ENCODE results near the gene MYO7A. TPM values are rescaled to one million over a fixed set of nuclear protein-coding genes. Genes with fewer than 3 reads are reported as not detected.

The MYO7A gene
- total RNA-seq, 3 donors from 2014 or later (not counting 1 experiment from before 2014, with no cell fraction given) = 0.20 to 1.1 (median 0.68) TPM

DNA sequence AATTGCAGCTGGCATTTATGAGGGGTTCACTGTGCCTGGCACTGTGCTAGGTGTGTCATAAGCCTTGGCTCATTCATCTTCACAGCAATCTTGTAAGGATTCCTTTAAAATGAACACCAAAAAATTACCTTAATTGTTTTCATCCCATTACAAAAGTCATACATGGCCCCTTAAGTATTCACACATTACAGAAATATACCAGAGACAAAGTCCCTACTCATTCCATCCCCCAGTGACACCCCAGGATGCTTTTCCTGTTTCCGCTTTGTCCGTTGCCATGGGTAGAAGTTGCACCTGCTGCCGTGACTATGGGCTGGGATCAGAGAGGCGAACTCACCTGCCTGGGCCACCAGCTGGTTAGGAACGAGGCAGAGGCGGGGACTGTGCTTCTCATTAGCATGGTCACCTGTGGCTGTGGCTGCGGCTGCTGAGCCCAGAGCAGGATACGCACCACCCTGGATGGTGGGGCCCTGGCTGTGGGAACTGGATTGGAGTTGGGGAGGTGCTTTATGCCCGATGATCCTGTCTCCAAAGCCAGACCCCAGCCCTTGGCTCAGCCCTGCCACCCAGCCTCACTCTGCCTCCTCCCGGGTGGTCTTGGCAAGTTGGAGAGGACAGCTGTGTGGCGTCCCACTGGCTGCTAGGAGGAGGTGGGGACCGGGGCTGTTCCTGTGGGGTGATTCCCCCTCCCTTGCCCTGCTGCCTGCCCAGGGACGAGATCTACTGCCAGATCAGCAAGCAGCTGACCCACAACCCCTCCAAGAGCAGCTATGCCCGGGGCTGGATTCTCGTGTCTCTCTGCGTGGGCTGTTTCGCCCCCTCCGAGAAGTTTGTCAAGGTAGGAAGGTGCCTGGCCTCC is 60.8 kb downstream of the MYO7A start:
- ATAC-seq = no peak
- Histone ChIP-seq H3K9me3 (ENCODE audit: control insufficient read depth, insufficient read depth, low read length) (no peaks in the 10 kb centered on the region), H3K4me1 (ENCODE audit: control insufficient read depth, insufficient read depth, low read length) (no peaks in the 10 kb centered on the region), H3K36me3 (ENCODE audit: control insufficient read depth, insufficient read depth, low read length) (no peaks in the 10 kb centered on the region), H3K27me3 (ENCODE audit: control insufficient read depth, insufficient read depth, low read length) (no peaks in the 10 kb centered on the region), H3K27ac (ENCODE audit: low read length) (no peak overlapping the region), H3K4me3 (ENCODE audit: low read length) (no peak overlapping the region)
- Mint-ChIP-seq H3K27ac (no peak overlapping the region), H3K27me3 (ENCODE audit: low read depth in 2 of 2) (no peaks in the 10 kb centered on the region), H3K9me3 (no peaks in the 10 kb centered on the region), H3K4me3 (no peak overlapping the region), H3K4me1 (no peaks in the 10 kb centered on the region), H3K36me3 (no peaks in the 10 kb centered on the region)
- intact Hi-C loops (cut with micrococcal nuclease) = loop anchor here (1.0 to 2.0 kb wide), 3 partner anchors 62 to 360 kb away; no protein-coding TSS in a partner anchor
- TF ChIP-seq, protein P1, sequence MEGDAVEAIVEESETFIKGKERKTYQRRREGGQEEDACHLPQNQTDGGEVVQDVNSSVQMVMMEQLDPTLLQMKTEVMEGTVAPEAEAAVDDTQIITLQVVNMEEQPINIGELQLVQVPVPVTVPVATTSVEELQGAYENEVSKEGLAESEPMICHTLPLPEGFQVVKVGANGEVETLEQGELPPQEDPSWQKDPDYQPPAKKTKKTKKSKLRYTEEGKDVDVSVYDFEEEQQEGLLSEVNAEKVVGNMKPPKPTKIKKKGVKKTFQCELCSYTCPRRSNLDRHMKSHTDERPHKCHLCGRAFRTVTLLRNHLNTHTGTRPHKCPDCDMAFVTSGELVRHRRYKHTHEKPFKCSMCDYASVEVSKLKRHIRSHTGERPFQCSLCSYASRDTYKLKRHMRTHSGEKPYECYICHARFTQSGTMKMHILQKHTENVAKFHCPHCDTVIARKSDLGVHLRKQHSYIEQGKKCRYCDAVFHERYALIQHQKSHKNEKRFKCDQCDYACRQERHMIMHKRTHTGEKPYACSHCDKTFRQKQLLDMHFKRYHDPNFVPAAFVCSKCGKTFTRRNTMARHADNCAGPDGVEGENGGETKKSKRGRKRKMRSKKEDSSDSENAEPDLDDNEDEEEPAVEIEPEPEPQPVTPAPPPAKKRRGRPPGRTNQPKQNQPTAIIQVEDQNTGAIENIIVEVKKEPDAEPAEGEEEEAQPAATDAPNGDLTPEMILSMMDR (IDR thresholded peaks at IDR 0.05) = peak; percentile 39
- 89% methylated on average over 18 of the region's 18 CpGs for WGBS (ENCODE audit: insufficient coverage)
- DNase-seq = no peak

DNA sequence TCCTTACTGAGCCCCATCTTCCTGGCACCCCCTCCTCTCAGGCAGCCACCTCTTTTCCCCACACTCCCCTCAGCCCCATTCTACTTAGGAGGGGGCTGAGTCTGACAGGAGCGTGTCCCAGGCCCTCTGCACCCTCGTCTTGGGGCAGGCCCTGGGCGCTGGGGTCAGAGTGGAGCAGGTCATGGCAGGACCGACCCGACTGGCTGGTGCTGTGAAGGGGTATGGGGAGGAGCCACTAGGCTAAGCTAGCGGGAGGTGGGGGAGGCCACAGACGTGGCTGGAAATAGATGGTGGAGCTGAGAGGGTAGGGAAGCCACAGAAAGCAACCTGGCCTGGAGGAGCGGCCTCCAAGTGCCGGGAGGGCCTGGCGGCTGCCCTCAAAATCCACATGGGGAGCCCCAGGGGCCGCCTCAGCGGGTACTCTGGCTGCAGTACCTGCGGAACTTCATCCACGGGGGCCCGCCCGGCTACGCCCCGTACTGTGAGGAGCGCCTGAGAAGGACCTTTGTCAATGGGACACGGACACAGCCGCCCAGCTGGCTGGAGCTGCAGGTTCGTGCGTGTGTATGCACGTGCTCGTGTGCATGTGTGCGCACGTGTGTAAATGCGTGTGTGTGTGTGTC is 61.7 kb downstream of the MYO7A start:
- 91% methylated on average over 28 of the region's 28 CpGs for WGBS (ENCODE audit: insufficient coverage)

DNA sequence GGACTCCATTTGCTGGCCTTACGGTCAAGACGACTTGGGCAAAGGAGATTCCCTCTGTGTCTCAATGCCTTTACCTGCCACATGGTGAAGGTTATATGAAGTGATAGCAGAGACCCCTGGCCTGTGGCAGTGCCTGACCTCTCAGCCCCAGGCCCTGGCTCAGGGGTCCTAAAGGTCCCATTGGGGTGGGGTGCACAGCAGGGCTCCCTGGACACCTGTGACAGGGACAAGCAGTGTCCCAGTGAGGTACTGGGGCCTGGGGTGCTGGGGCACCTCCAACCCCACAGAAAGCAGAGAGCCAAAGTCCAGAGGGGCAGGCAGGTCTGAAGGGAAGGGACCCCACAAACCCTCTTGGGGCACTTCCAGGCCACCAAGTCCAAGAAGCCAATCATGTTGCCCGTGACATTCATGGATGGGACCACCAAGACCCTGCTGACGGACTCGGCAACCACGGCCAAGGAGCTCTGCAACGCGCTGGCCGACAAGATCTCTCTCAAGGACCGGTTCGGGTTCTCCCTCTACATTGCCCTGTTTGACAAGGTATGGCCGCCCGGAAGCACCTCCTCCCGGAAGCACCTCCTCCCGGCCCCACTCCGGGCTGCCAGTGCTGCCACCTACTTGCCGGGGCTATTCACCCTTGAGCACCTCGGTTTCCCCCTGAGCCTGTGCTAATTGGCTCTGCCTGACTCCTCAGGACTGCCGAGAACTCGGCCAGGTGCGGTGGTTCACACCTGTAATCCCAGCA is 62.5 kb downstream of the MYO7A start:
- no peak overlapping the region for H3K27ac Mint-ChIP-seq
- no peaks in the 10 kb centered on the region for H3K4me1 ChIP-seq (ENCODE audit: control insufficient read depth, insufficient read depth, low read length)
- H3K9me3 ChIP-seq (ENCODE audit: control insufficient read depth, insufficient read depth, low read length) = no peaks in the 10 kb centered on the region
- H3K36me3 Mint-ChIP-seq = no peaks in the 10 kb centered on the region
- H3K9me3 Mint-ChIP-seq = no peaks in the 10 kb centered on the region
- DNase-seq (no peak), ATAC-seq (no peak)
- WGBS (ENCODE audit: insufficient coverage) = 95% methylated on average over 21 of the region's 21 CpGs
- no peak overlapping the region for H3K27ac ChIP-seq (ENCODE audit: low read length)
- H3K27me3 ChIP-seq (ENCODE audit: control insufficient read depth, insufficient read depth, low read length) = no peaks in the 10 kb centered on the region
- no peaks in the 10 kb centered on the region for H3K36me3 ChIP-seq (ENCODE audit: control insufficient read depth, insufficient read depth, low read length)
- no peaks in the 10 kb centered on the region for H3K4me1 Mint-ChIP-seq
- intact Hi-C loops (cut with micrococcal nuclease) = no loop called here
- H3K4me3 ChIP-seq (ENCODE audit: low read length) = no peak overlapping the region
- no peaks in the 10 kb centered on the region for H3K27me3 Mint-ChIP-seq (ENCODE audit: low read depth in 2 of 2)
- H3K4me3 Mint-ChIP-seq = no peak overlapping the region
- TF ChIP-seq, protein P1 (IDR thresholded peaks at IDR 0.05) = no peak

More for the DNA sequence above, 61.7 kb downstream of the MYO7A start:
- TF ChIP-seq, protein P1 (IDR thresholded peaks at IDR 0.05) = no peak
- no peak overlapping the region for H3K27ac ChIP-seq (ENCODE audit: low read length)
- DNase-seq (no peak), ATAC-seq (no peak)
- Mint-ChIP-seq H3K9me3 (no peaks in the 10 kb centered on the region), H3K4me3 (no peak overlapping the region), H3K4me1 (no peaks in the 10 kb centered on the region), H3K36me3 (no peaks in the 10 kb centered on the region), H3K27me3 (ENCODE audit: low read depth in 2 of 2) (no peaks in the 10 kb centered on the region), H3K27ac (no peak overlapping the region)
- no peaks in the 10 kb centered on the region for H3K36me3 ChIP-seq (ENCODE audit: control insufficient read depth, insufficient read depth, low read length)
- H3K9me3 ChIP-seq (ENCODE audit: control insufficient read depth, insufficient read depth, low read length) = no peaks in the 10 kb centered on the region
- no peak overlapping the region for H3K4me3 ChIP-seq (ENCODE audit: low read length)
- no peaks in the 10 kb centered on the region for H3K27me3 ChIP-seq (ENCODE audit: control insufficient read depth, insufficient read depth, low read length)
- H3K4me1 ChIP-seq (ENCODE audit: control insufficient read depth, insufficient read depth, low read length) = no peaks in the 10 kb centered on the region
- intact Hi-C loops (cut with micrococcal nuclease) = loop anchor here (2.0 kb wide), 1 partner anchor 359 kb away; no protein-coding TSS in a partner anchor
